Ecto neural progenitor cell (in vitro differentiated cells): ENCODE results near the gene HORMAD2.
"Not testable (repeated sequence)": the region's sequence is repeated elsewhere in the genome, so short reads cannot be mapped to it uniquely, and the experiment has no call there.

Experiments used
- DNase-seq: peaks from one replicate; pipeline ENCODE4 v3.0.0-alpha.2; 2018; ENCODE audit warnings: low spot score

The HORMAD2 gene

DNA sequence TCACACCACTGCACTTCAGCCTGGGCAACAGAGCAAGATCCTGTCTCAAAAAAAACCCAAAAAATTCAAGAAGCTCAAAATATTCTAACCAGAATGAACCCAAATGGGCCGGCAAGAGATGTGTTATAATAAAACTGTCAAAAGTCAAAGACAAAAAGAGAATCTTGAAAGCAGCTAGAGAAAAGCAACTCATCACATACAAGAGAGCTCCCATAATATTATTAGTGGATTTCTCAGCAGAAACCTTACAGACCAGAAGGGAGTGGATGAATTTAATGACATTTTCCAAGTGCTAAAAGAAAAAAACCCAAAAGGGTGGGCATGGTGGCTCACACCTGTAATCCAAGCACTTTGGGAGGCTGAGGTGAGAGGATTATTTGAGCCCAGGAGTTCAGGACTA, 22.9 kb upstream of the HORMAD2 start:
- no peak for DNase-seq

DNA sequence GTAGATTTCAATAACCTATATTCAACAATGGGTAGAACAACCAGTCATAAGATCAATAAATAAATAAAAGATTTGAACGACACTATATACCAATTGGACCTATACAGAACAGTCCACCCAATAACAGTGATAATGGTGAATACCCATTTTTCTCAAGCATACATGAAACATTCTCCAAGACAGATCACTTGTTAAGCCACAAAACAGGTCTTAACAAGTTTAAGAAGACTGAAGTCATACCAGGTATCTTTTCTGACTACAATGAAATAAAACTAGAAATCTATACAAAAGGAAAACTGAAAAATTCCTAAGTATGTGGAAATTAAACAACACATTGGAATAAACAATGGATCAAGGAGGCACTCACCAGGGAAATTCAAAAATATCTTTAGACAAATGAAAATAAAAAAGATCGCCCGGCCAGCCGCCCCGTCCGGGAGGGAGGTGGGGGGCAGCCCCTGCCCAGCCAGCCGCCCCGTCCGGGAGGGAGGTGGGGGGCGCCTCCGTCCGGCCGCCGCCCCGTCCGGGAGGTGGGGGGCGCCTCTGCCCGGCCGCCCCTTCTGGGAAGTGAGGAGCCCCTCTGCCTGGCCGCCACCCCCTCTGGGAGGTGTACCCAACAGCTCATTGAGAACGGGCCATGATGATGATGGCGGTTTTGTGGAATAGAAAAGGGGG, 20.8 kb upstream of the HORMAD2 start:
- DNase-seq: not testable (repeated sequence)

DNA sequence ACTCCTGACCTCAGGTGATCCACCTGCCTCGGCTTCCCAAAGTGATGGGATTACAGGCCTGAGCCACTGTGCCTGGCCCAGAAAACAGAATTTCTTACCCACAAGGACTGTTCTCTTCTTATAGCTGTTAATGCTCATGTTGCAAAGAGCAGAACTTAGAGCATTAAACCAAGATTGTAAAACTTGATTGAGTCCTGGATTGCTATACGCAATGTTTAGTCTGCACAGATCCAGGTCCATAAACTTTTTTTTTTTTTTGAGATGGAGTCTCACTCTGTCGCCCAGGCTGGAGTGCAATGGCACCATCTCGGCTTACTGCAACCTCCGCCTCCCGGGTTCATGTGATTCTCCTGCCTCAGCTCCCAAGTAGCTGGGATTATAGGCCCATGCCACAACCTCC, 19.2 kb upstream of the HORMAD2 start:
- DNase-seq: not testable (repeated sequence)

DNA sequence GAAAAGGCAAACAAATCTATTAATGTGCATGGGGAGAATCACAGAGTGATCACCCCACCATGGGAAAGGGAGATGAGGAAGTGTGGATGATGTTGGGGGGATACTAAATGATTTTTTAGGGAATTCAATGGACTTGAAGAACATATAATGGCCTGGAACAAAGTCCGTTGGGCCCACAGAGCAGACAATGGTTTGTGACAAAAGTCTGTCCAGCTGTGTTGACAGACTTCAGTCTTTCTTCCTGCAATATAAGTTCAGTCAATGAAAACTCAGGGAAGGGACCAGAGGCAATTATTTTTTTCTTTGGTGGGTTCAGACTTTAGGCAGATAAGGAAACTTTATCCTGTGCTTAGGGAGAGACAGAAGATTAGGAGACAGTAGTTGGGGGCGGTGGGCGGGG, 18.0 kb upstream of the HORMAD2 start:
- no peak for DNase-seq

DNA sequence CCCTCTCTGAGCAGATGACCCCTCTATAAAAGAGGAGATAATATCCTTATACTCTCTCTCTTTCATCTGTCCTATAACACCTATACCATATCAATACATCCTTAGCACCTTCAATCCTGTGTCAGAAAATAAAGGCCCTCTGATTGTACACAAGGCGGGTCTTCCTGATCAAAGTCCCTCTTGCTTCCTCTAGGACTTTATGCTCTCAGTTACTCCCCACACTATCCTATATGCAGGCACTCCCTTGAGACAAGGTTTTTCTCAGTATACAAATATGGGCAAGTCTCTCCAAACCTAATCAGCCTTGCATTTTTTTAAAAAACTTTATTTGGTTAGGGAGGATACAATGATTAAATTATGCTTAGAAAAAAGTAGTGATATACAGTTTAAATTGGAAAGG, 17.3 kb upstream of the HORMAD2 start:
- DNase-seq: no peak

DNA sequence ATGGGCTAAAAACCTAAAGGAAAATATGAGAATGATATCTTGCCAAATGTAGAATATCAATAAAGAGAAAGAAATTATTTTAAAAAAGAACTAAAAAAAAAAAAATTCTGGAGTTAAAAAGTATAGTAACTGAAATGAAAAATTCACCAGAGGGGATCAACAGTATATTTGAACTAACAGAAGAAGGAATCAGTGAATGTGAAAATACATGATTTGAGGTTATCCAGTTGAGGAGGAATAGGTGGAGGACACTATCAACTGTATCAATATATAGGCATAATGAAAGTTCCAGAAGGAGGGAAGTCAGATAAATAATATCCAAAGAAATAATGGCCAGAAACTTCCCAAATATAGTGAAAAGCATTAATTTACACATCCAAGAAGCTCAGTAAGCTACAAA, 16.1 kb upstream of the HORMAD2 start:
- DNase-seq: no peak

DNA sequence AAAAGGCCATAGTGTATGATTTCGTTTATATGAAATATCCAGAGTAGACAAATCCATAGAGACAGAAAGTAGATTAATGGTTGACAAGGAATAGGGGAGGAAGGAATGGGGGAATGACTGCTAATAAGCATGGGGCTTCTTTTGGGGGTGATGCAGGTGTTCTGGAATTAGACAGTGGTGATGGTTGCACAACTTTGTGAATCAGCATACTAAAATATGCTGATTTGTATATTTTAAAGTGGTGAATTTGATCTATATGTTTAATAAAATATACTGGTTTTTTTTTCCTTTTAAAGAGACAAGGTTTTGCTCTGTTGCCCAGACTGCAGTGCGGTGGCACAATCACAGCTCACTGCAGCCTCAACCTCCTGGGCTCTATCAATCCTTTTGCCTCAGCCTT, 6.5 kb upstream of the HORMAD2 start:
- DNase-seq: no peak

DNA sequence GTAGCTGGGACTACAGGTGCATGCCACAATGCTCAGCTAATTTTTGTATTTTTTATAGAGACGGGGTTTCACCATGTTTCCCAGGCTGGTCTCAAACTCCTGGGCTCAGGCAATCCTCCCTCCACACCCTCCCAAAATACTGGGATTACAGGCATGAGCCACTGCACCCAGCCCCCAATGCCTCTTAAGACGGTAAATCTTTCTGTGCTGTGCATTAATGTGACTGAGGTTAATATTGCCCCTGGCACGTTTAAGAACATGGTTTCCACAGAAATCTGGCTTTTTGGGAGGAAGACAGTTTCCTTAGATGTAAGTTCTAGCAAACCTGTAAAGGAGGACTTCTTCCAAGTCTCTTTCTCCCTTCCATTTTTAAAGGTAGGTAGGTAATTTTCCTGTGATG, 6.1 kb upstream of the HORMAD2 start:
- DNase-seq: no peak

DNA sequence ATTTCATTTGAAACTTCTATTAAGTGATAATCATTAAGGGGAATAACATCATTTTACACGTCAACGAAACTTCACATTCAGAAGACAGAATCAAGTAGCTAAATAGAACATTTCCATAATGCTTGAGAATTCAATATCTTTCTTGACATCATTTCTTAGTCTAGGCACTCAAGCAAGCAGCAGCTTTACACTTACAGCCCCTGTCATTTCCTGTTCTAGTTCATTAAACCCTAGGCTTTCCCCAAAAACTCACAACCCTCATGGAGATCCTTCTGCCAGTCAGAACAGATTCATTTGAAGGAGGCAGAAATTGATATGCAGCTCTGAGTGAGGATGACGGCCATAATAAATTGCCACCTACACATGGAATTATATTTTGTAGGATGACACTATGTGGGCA, 5.3 kb upstream of the HORMAD2 start:
- DNase-seq: no peak

DNA sequence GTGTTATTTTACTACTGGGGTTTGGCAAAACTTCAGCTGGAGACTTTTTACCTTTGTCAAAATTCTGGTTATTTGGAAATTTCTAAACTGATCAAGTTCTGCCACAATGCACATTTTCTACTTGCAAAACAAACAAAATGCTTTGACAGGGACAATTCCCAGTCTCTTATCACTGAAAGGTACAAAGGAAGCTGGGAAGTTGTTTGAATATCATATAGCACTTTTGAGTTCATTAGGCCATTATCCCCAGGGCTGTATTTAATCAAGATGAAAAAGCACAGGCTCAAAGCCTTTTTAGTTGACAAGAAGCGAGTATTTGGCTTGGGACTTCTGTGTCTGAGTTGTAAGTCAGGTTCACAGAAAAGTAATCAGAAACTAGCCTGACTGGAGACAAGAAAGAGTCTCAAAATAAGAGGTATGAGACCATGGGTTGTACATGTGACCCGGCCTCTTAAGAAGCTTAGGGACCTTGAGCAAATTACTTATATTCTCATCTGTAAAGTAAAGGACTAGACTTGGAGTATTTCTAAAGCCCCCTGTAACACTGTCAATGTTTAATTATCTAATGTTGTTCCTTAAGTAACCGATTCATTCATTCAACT, 2.9 kb upstream of the HORMAD2 start:
- no peak for DNase-seq

DNA sequence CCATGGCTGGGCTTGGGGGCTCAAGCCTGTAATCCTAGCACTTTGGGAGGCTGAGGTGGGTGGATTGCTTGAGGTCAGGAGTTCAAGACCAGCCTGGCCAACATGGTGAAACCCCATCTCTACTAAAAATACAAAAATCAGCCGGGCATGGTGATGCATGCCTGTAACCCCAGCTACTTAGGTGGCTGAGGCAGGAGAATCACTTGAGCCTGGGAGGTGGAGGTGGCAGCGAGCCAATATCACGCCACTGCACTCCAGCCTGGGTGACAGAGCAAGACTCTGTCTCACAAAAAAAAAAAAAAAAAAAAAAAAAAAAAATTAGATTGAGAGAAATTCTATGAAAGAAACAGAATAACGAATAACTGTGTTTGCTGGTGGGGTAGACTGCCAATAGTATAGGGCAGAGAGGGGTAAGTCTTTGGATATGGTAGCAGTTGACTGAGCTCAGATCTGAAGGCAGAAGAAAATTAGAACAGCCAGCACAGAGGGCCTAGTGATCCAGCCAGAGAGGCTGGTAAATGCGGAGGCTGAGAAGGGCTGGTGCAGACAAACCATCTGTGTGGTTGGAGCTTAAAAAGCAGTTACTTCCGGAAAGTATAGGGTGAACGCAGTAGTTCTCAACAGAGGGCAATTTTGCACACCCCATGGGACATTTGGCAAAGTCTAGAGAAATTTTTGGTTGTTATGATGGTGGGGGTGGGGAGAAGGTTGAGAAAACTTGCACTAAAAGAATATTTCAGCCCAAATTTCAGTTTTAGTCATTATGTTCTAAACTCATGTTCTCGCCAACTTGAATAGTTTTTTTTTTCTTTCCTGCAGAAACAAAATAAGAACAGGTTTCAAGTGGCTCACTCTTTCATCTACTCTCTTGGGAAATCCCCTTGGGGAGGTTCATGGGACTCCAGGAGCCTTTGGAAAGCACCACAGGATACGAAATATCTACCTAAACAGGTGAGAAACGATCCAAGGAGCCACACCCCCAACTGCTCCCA, 1.6 kb upstream of the HORMAD2 start:
- DNase-seq: no peak

DNA sequence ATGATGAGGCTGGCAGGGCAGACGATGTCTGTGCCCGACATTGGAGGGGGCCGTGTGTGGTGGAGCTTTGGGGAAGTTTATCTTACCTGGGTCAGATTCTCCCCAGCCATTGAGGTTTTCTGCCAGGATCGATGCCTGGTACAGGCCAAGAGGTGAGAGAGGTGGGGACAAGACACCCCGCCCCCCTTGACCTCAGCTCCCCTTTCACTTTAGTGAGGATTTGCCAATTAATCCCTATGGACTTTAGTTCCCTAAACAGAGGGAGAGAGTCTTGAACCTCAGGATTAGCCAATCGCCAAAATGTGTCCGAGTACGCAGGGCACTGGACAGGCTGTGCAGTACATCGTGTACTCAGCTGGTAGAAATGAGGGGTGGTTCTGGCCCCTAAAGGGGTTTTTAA, 541 bp downstream of the HORMAD2 start:
- no peak for DNase-seq

DNA sequence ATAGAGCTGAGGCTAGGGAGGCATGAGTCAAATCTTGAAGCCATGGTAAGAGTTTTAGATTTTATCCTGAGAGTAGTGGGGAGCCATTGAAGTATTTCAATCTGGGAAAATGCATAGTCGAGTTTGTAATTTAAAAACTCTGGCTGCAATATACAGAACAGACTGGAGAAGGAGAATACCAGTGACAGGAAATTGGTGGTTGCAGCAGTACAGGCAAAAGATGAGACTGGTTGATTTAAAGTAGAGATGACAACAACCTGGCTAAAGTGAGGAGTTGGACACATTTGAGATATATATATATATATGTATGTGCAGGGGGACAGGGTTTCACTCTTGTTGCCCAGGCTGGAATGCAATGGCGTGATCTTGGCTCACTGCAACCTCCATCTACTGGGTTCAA, 6.2 kb downstream of the HORMAD2 start:
- DNase-seq: no peak

DNA sequence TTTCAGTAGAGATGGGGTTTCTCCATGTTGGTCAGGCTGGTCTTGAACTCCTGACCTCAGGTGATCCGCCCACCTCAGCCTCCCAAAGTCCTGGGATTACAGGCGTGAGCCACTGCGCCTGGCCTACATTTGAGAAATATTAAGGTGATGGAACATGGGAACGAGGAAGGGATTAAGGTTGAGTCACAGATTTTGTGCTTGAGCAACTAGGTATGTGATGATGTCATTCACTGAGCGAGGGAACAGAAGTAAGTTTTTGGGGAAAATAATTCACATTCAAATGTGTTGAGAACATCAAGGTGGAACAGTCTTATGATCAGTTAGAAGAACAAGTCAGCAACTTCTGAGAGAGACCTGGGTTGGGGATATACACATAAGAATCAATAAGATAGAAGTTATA, 6.8 kb downstream of the HORMAD2 start:
- not testable (repeated sequence) for DNase-seq

DNA sequence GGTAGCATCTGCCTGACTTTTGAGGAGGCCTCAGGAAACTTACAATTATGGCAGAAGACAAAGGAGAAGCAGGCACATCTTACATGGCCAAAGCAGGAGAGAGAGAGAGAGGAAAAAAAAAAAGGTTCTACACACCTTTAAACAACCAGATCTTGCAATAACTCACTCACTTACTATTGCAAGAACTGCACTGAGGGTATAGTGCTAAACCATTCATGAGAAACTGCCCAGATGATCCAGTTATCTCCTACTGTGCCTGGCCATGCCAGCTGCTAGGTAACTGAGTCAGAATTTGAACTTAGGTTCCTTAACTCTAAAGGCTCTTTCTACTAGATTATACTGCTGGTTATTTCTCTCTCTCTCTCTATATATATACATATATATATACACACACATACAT, 7.3 kb downstream of the HORMAD2 start:
- no peak for DNase-seq

DNA sequence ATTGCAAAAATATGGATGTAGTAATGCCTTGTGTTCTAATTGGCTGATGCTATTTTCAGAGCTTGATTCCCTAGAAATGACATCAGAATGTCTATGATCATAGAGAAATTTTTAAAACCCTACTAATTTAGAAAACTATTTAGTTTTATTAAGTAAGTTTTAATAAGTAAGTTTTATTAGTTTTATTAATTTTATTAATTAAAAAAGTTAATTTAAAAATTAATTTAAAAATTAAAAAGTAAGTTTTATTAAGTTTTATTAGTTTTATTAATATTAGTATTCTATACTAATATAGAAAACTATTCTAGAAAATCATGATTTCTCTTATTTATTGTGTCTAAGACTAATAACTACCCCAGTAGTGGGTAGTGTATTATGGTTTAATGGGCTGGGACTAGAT, 8.2 kb downstream of the HORMAD2 start:
- DNase-seq: no peak

DNA sequence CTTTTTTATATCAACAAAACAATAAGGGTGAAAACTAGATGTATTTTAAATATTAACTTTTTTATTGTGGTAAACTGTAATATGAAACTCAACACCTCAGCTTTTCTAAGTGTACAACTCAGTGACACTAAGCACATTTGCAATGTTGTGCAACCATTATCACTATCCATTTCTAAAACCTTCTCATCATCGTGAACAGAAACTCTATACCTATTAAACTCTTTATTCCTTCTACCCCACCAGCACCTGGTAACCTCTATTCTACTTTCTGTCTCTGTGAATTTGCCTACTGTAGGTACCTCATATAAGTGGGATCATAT, 9.4 kb downstream of the HORMAD2 start:
- DNase-seq: no peak

DNA sequence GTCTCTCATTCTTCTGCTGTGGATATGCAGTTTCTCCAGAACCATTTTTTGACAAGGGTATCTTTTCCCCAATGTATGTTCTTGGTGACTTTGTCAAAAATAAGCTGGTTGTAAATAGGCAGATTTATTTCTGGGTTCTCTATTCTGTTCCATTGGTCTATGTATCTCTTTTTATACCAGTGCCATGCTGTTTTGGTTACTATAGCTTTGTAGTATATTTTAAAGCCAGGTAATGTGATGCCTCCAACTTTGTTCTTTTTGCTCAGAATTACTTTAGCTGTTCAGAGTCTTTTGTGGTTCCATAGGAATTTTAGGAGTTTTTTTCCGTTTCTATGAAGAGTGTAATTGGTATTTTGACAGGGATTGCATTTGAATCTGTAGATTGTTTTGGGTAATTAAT, 12.4 kb downstream of the HORMAD2 start:
- DNase-seq: no peak

DNA sequence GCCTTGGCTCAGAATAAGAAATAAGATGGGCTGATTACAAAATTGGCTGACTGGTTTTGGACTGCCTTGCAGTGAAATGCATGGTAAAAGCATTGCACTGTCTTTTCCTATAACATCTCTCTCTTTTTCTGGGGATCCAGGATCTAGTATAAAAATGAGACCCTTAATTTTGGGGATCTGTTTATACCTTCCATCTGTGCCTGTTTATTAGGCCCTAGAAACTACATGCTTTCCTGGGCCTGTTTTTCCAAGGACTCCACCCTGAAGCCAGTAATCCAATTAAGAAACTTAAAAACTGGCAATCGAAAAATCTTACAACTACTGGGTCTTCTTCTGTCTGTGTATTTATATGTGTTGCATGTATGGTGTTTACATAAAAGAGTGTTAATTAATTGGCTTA, 14.5 kb downstream of the HORMAD2 start:
- no peak for DNase-seq

DNA sequence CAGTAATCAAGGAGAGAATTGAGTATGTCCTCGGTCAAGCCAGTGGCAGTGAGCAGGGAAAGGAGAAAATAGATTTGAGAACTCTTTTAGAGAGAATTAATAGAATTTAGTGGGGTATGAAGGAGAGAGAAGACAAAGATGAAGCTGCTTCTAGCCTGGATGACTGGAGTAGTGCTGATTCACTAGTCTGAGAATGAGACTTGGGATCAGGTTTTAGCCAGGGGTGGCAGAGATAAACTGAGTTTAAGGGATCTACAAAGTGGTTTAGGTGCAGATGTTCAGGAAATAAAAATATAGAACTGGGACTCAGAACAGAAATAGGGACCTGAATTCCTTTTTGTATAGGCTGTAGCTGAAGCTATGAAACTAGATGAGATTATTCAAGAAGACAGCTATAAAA, 17.6 kb downstream of the HORMAD2 start:
- DNase-seq: no peak

DNA sequence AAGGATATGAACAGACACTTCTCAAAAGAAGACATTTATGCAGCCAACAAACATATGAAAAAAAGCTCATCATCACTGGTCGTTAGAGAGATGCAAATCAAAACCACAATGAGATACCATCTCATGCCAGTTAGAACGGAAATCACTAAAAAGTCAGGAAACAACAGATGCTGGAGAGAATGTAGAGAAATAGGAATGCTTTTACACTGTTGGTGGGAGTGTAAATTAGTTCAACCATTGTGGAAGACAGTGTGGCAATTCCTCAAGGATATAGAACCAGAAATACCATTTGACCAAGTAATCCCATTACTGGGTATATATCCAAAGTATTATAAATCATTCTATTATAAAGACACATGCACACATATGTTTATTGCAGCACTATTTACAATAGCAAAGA, 20.5 kb downstream of the HORMAD2 start:
- DNase-seq: not testable (repeated sequence)

DNA sequence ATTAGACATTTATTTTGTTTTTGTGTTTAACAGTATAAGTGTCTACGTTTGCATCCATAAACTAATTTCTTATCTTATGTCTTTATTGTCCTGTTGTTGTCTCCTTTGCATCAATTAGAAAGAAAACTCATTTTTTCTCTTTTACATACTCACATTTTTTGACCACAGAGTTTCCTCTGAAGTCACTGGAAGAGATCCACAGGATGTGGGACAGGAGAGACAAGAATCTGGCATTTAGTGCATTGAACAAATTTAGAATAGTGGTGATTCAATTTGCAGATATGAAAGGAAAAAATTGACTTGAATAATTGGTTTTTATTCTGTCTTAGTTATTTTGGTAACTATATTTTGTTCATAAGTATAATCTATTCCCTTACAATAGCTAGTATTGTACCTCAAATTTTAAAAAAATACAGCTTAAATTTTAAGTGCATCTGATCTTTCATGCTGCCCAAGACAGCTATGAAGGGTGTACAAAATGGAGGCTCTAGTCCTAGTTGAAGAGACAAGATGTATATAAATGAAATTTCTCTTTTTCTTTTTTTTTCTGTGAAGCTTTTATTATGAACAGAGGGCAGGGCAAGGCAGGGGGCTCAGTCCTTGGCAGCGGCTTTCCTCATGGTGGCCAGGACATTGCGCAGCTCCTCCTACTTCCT, 24.4 kb downstream of the HORMAD2 start:
- no peak for DNase-seq

DNA sequence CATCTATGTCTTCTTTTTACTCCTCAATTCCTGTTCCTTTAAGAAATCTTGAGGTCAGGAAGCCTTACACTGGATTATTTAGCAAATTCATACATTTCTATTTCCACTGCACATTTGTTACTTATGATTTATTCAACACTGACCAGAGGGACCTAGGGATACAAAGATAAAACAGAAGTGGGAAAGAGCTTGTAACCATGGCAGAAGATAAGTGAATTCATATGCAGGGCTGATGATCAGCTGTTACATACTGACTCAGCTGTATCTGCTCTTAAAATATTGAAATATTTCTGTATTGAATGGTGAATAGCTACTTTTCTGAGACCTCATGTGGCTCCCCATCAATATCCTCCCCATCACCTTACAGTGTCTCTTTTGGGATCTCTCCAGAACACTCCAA, 25.2 kb downstream of the HORMAD2 start:
- DNase-seq: no peak
